ENCODE results near the gene ENPP1.

Gene ENPP1

GRCh38 chr6:131917763-131918649 lies 110.2 kb downstream of the ENPP1 start:
- no peak for DNase-seq

DNA sequence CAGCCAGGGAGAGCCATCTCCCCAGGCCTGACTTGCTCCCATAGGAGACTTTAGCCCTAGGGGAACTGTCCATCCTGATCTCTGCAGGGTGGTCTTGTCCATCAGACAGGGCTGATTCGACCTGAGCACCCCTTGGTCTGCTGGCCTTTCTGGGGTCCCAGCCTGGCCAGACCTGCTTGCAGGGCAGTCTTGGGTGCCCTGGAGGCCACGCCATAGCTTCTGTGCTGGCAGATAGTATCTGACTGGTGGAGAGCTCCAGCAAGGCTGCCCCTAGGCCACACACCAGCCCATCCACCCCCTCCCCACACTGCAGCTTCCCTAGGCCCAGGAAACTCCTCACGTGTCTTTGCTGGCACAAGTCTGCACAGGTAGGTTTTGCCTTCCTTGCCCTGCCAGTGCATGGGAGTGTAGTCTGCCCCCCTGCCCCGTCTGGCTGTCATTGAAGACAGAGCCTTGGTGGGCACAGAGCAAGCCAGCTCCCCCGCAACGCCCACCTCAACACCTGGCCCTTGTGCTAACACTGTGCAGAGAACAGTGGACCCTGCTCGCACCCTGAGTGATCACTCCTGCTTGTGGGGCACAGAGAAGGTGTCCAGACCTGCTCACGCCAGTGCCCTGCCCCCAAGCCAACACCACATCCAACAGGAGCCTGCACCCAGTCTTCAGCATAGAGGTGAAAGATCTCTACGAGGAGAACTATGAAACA lies 111.0 kb downstream of the ENPP1 start:
- DNase-seq, result no peak

DNA sequence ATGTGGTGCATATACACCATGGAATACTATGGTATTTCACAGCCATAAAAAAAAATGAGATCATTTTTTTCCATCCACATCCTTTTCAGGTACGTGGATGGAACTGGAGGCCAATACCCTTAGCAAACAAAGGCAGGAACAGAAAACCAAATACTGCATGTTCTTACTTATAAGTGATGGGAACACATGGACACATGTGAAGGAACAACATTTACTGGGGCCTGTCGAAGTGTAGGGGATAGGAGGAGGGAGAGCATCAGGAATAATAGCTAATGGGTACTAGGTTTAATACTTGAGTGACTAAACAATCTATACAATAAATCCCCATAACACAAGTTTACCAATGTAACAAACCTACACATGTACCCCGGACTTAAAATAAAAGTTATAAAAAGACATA lies 112.8 kb downstream of the ENPP1 start:
- DNase-seq, result no peak

- DNase-seq, result no peak
Measured at GRCh38 chr6:131923356-131923755, 115.5 kb downstream of the ENPP1 start.

DNA sequence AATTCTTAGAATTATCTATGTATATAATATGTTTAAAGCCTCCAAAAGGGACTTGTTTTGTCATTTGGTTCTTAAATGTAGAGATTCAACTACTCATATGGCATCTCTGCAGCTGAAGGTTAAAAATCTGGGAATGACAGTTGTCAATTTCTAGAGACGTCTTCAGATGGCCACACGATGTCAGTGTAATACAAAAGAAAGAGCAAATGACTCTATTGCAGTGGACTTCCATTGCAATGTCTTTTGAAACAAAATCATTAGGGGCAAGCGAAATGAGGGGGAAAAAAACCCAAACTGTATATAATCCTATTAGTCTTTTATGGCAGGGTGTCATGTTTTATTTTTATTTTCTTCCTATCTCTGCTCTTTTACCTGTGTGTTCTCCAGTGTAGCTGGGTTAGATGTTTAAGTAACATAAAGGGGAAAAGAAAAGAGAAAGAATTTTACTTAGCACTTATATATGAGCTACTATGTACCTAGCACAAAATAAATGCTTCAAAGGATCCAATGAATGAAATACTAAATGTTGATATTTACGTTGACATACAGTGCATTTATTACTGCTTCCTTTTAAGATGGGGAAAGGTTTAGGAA lies 117.2 kb downstream of the ENPP1 start:
- DNase-seq, result no peak

GRCh38 chr6:131929264-131929663 lies 121.4 kb downstream of the ENPP1 start:
- DNase-seq, result no peak

DNA sequence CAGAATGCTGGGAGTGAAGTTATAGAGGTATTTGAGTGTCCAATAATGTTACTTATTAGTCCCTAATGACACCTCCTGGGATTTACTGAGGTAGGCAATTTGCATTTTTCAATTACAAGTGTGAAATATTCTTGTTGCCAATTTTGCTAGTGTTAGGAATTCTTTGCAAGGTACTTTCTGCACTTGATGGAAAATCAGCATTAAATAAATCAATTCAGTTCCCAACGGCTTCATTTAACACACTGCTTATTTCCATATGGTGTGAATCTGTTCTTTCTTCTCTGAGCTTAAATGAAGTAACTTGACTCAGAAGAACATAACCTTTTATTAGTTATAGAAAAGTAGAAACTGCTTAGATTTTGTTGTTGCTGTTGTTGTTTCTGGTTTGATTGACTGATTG lies 122.2 kb downstream of the ENPP1 start:
- no peak for DNase-seq

- DNase-seq, result no peak
Measured at GRCh38 chr6:131931063-131931750, 123.4 kb downstream of the ENPP1 start.

GRCh38 chr6:131936156-131936555 lies 128.3 kb downstream of the ENPP1 start:
- DNase-seq, result no peak

- no peak for DNase-seq
Measured at GRCh38 chr6:131937226-131937625, 129.4 kb downstream of the ENPP1 start.

DNA sequence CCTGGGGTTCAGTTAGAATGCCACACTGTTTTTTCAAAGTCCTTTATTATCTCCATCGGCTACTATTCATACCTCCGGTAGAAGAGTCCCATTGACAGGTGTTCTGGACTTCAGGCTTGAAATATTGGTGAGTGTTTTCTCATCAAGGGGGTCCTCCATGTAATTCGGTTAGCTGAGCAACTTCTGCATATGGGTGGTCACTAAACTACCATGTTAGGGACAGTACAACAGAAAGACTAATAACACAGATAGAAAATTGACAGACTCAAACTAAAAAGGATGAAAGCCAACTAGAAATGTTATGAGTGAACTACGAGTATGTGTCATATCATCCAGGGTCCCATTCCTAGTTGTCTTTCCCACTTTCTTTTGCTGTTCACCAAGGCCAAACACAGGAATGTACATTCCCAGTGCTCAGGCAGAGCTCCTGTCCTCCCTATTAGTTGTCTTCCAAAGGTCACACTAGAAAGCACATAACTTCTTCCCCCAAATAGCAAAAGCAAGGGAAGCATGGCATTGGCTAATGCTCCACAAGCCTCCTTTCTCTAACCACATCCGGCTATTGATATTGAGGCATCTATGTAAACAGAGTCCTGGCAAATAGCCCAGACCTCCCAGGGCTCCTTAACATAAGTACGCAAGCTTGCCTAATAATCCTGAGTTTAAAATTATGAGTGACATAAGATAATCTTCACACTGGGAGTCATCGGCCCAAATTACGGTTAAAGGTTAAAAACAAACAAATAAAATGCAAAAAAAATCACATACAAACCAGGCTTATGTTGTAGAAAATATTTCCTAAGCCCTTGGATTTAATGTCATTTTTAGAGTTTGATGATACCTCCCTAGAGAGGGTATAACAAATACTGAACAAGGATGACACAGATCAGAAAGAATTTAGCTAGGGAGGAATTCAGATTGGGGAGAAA lies 130.1 kb downstream of the ENPP1 start:
- no peak for DNase-seq
